Subcutaneous preadipocyte (primary cell): ENCODE data around the gene CDH23. TPM values are rescaled to one million over a fixed set of nuclear protein-coding genes. Genes with fewer than 3 reads are reported as not detected.

Experiments
- small RNA-seq: library from RNA; depleted of rRNA; stranded (forward); fragments of <200 nt; gene quantifications from one replicate; pipeline ENCODE3, GENCODE V24; 2012
- total RNA-seq: library from RNA; depleted of rRNA; stranded (reverse); fragments of >200 nt; gene quantifications from 2 replicates; pipeline ENCODE4 v1.2.3, GENCODE V29; 2012

The CDH23 gene
- 0.20 and 0.37 TPM in 2 replicates for total RNA-seq

GRCh38 chr10:71396711-71397295 lies at the start of gene CDH23:
TSS of gene CDH23 (plus strand) at chr10:71396920. CDS start at chr10:71439832, 42,912 bp downstream.

GRCh38 chr10:71719464-71720201 lies 322.9 kb downstream of the CDH23 start, which contains the start of gene C10orf105:
TSS of gene C10orf105 (minus strand) at chr10:71719778. CDS start at chr10:71716337, 3,441 bp downstream.

GRCh38 chr10:71773221-71773971 lies 376.7 kb downstream of the CDH23 start, which contains the start of gene VSIR:
TSS of gene VSIR (minus strand) at chr10:71773520. CDS start at chr10:71773439, 81 bp downstream.

GRCh38 chr10:71850743-71851464 lies 454.2 kb downstream of the CDH23 start, which contains the start of gene PSAP:
TSS of gene PSAP (minus strand) at chr10:71851251. CDS start at chr10:71851221, 30 bp downstream.

Small RNA genes lying within 50 kb of the gene (small RNA-seq; reads per million reads assigned to genes)
- not detected for gene MIR7152
- 0.11 reads per million for gene RNU7-38P

Other genes starting within 250 kb of the CDH23 start
- 9.9 and 13.9 TPM in 2 replicates for gene UNC5B, start 184.3 kb upstream of the CDH23 start, total RNA-seq
- gene SLC29A3, start 77.7 kb upstream of the CDH23 start, total RNA-seq: 2.7 and 2.9 TPM in 2 replicates